Astrocyte of the cerebellum (primary cell): ENCODE measurements around the gene FRS3.
A peak's percentile ranks its signal among the peaks of the same experiment; 100 is the strongest.

Experiments used
- DNase-seq: peaks from one replicate; pipeline ENCODE4 v3.0.0-alpha.2; 2011; ENCODE audit warnings: low read depth
- H3K4me3 ChIP-seq: 2 replicates; pipeline ENCODE4 v1.5.1; 2011; ENCODE audit warnings: mild to moderate bottlenecking, low read depth, low read length, moderate library complexity
- in situ Hi-C: cut with HindIII; loops from 2 replicates; pipeline ENCODE4 v1.10.0; 2017; ENCODE audit warnings: low sequenced_read_pairs
- TF ChIP-seq, protein P1 (sequence below): IDR thresholded peaks from 2 replicates; pipeline ENCODE4 v1.5.1; 2012; ENCODE audit warnings: low read length, low read depth, moderate library complexity, mild to moderate bottlenecking; ENCODE audit errors: missing control alignments

Gene FRS3

DNA sequence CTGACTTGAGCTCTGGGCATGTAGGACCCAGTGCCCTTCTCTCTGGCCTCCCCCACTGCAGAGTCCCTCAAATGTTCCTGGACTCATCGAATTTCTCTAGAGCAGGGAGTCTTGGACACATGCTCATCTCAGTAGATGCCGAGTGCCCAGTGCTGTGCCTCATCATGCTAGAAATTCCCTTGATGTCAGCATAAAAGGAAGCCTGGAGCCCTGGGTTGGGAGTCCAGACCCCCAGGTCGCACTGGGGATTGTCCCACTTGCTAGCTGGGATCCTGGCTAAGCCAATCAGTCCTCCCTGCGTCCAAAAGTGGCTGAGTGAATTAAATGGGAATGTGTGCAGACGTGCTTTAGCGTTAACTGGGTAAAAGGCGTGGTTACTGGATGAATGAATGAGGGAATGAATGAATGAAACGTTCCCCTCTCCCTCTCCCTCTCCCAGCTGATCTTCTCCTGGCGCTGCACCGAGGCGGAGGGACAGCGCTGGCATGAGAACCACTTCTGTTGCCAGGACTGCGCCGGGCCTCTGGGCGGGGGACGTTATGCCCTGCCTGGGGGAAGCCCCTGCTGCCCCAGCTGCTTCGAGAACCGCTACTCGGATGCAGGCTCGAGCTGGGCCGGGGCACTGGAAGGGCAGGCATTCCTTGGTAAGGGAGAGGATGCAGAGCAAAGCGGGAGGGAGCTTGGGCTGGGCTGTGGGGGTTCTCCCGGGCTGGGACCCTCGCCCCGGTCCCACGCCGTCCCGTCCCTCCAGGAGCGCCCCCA is 6.2 kb upstream of the FRS3 start:
- in situ Hi-C loops = loop anchor here (25.0 kb wide), 1 partner anchor 776 kb away; the partner anchor contains the start of gene UBR2
- no peak for DNase-seq
- H3K4me3 ChIP-seq = peak overlapping the region; percentile 89
- TF ChIP-seq, protein P1, sequence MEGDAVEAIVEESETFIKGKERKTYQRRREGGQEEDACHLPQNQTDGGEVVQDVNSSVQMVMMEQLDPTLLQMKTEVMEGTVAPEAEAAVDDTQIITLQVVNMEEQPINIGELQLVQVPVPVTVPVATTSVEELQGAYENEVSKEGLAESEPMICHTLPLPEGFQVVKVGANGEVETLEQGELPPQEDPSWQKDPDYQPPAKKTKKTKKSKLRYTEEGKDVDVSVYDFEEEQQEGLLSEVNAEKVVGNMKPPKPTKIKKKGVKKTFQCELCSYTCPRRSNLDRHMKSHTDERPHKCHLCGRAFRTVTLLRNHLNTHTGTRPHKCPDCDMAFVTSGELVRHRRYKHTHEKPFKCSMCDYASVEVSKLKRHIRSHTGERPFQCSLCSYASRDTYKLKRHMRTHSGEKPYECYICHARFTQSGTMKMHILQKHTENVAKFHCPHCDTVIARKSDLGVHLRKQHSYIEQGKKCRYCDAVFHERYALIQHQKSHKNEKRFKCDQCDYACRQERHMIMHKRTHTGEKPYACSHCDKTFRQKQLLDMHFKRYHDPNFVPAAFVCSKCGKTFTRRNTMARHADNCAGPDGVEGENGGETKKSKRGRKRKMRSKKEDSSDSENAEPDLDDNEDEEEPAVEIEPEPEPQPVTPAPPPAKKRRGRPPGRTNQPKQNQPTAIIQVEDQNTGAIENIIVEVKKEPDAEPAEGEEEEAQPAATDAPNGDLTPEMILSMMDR = no peak

DNA sequence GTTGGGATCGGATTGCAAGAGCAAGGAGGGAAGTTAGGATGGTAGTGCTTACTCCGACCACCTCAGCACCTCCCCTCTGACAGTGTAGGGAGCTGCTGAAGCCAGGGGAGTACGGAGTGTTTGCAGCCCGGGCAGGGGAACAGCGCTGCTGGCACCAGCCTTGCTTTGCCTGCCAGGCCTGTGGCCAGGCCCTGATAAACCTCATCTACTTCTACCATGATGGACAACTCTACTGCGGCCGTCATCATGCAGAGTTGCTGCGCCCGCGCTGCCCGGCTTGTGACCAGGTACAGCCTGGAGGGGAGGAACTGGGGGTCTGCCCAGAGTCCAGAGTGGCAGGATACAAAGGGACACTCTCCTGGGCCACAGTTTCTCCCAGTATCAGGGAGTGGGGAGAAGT is 5.6 kb upstream of the FRS3 start:
- no peak for DNase-seq
- H3K4me3 ChIP-seq = no peak overlapping the region
- TF ChIP-seq, protein P1 = no peak
- in situ Hi-C loops = loop anchor here (25.0 kb wide), 1 partner anchor 777 kb away; the partner anchor contains the start of gene UBR2

DNA sequence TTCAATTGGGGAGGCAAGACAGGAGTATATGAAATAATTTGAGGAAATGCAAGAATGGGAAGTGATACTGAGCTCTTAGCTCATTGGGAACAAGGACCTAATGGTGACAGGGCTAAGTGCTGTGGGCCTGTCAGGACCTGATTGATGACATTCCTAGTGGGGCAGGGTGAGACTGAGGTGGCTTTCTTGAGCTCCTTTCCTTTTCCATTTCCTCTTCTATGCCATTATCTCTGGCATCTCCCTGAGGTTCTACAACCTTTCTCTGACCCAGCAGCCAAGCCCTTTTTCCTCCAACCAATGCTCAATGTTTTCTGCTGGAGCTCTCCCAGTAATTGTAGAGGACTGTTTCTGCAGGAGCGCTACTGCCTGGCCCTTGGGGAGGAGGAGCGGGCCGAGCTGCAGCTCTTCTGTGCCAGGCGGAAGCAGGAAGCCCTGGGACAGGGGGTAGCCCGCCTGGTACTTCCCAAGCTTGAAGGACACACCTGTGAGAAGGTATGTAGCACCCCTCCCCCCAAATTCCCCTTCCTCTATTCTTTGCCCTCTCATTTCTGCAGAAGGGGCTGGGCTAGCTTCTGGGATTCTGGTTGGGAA is 5.0 kb upstream of the FRS3 start:
- no peak overlapping the region for H3K4me3 ChIP-seq
- no peak for DNase-seq
- in situ Hi-C loops = loop anchor here (25.0 kb wide), 1 partner anchor 778 kb away; the partner anchor contains the start of gene UBR2
- TF ChIP-seq, protein P1 = no peak

DNA sequence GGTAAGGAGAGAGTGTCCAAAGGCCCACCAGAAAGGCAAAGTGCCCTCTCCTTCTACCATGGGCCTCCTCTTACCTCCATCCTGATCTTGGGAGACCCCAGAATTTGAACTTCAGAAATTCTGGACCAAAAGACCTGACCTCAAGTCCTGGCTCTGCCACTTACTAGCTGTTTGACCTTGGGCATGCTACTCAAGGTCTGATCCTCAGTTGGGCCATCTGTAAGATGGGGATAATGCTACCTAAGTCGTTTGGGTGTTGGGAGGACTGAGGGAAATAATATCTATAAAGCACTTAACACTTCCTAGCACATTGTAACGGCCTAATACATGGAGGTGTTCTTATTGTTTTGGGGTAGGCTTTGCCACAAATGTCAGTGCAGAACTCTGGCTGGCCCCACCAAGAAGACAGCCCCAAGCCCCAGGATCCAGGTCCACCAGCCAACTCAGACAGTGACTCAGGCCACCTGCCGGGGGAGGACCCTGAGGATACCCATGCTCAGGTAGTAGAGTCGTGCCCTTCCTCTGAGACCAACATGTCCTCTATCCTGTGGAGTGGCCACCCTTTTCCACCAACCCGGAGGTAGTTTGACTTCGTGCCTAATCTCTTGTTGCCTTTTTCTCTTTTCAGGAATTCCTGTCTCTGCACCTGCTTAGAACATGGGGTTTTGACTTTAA is 3.5 kb upstream of the FRS3 start:
- no peak overlapping the region for H3K4me3 ChIP-seq
- TF ChIP-seq, protein P1 = no peak
- in situ Hi-C loops = loop anchor here (25.0 kb wide), 1 partner anchor 779 kb away; the partner anchor contains the start of gene UBR2
- no peak for DNase-seq

GRCh38 chr6:41781366-41781730 is 1.6 kb upstream of the FRS3 start:
- peak overlapping the region; percentile 64 for H3K4me3 ChIP-seq
- no peak for DNase-seq
- in situ Hi-C loops = loop anchor here (25.0 kb wide), 1 partner anchor 781 kb away; the partner anchor contains the start of gene UBR2
- TF ChIP-seq, protein P1 = no peak
